KOPT-K1 (cell line): ENCODE results near the gene CENPP.

Experiments used
- H3K27ac ChIP-seq: fragments of 200-600 bp; sonication (generic); 2 replicates; pipeline ENCODE4 v1.5.1; 2016; ENCODE audit warnings: antibody characterized with exemption, mild to moderate bottlenecking, low read depth, low read length; ENCODE audit not compliant: poor library complexity, severe bottlenecking
- H3K36me3 ChIP-seq: fragments of 200-600 bp; sonication (generic); 2 replicates; pipeline ENCODE4 v1.5.1; 2017; ENCODE audit warnings: antibody characterized with exemption, mild to moderate bottlenecking, low read length, moderate library complexity; ENCODE audit not compliant: insufficient read depth
- H3K9me3 ChIP-seq: fragments of 200-600 bp; sonication (generic); 2 replicates; pipeline ENCODE4 v1.5.1; 2017; ENCODE audit warnings: antibody characterized with exemption, low read length, mild to moderate bottlenecking; ENCODE audit not compliant: insufficient read depth, poor library complexity, severe bottlenecking

The CENPP gene

GRCh38 chr9:92440751-92441046 is 114.9 kb downstream of the CENPP start:
- no peaks in the 10 kb centered on the region for H3K36me3 ChIP-seq
- H3K9me3 ChIP-seq: no peaks in the 10 kb centered on the region
- peak overlapping the region; percentile 25 for H3K27ac ChIP-seq

- H3K36me3 ChIP-seq: no peaks in the 10 kb centered on the region
- no peaks in the 10 kb centered on the region for H3K9me3 ChIP-seq
- no peak overlapping the region for H3K27ac ChIP-seq
These were observed 119.1 kb downstream of the CENPP start for GRCh38 chr9:92444841-92445240.

DNA sequence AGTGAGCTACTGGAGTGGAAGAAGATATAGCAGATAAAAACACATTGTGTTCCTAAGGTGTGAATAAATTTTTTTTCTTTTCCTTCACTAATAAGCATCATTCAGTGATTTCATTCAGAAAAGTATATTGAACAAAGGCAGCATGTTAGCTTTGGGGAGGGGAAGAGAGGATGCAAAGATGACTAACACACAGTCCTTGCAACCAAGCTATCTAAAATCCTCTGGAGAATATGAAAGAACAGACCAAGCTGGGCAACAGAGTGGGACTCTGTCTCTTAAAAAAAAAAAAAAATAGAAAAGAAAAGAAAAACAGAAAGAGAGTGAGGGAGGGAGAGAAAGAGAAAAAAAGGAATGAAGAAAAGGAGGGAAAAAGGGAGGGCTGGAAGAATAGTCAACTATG is 120.8 kb downstream of the CENPP start:
- Histone ChIP-seq H3K9me3 (no peaks in the 10 kb centered on the region), H3K36me3 (no peaks in the 10 kb centered on the region)

DNA sequence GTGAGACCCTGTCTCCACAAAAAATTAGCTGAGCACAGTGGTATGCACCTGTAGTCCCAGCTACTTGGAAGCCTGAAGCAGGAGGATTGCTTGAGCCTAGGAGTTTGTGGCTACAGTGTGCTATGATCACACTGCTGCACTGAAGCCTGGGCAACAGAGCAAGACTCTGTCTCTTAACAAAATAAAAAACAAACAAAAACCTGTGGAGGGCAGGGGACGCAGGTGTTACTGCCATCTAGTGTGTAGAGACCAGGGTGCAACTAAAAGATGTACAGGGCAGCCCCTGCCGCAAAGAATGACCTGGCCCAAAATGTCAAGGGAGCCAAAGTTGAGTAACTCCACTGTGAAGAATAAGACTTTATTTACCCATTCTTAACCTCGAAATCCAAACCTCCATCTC is 129.5 kb downstream of the CENPP start:
- H3K9me3 ChIP-seq: no peaks in the 10 kb centered on the region
- no peak overlapping the region for H3K27ac ChIP-seq
- H3K36me3 ChIP-seq: no peaks in the 10 kb centered on the region

More for the DNA sequence above, 120.8 kb downstream of the CENPP start:
- no peak overlapping the region for H3K27ac ChIP-seq

DNA sequence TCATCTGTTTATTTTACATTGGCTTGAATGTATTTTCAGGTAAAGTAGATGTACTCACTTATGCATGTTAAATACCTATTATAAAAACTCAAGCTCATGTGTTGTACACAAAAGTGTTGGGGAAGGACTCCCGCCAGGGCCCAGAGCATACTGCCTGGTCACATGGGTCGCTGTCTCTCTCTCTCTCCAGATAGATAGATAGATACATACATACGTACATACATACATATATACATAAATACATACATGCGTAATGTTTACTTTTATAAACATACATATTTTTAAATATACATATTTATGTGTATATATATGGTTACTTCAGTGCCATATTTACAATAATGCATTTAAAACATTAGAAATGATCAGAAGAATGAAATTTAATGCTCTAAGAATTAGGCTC is 131.8 kb downstream of the CENPP start:
- Histone ChIP-seq H3K36me3 (no peaks in the 10 kb centered on the region), H3K27ac (no peak overlapping the region), H3K9me3 (no peaks in the 10 kb centered on the region)

DNA sequence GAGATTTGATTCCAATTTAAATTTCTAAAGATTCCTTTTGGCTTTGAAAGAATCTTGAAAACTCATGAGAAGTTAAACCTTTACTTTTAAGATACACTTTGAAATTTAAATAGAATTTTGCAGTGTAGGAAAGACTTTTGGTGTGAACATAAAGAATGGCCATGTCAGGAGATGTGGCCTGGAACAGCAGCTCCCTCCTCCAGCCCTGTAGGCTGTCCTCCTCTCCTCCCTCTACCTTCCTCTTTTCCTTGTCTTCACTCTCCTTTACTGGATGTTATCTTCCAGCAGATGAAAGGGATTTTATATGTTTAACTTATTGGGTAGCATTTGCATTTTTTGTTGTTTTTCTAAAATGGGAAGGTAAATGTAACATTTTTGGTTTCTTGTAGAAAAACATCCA is 137.6 kb downstream of the CENPP start:
- Histone ChIP-seq H3K27ac (no peak overlapping the region), H3K9me3 (no peaks in the 10 kb centered on the region), H3K36me3 (no peaks in the 10 kb centered on the region)

DNA sequence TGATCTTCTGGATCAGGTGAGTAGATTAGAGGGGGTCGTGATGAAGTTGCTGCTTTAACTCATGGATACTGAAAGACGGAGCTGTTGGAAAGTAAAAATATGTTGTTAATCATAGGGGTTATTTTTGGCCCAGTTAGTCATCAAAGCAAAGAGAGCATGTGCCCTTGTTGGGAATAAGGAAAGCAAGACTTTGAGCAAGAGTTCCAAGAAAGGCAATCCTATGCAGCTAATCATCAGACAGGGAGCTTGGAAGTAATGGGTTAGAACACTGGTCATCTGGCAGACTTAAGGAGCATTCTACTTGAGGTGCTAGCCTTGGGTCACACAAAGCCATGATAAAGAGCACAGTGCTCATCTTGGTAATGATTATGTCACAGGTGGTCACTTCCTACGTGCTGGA is 138.2 kb downstream of the CENPP start:
- no peaks in the 10 kb centered on the region for H3K36me3 ChIP-seq
- no peaks in the 10 kb centered on the region for H3K9me3 ChIP-seq
- H3K27ac ChIP-seq: no peak overlapping the region

DNA sequence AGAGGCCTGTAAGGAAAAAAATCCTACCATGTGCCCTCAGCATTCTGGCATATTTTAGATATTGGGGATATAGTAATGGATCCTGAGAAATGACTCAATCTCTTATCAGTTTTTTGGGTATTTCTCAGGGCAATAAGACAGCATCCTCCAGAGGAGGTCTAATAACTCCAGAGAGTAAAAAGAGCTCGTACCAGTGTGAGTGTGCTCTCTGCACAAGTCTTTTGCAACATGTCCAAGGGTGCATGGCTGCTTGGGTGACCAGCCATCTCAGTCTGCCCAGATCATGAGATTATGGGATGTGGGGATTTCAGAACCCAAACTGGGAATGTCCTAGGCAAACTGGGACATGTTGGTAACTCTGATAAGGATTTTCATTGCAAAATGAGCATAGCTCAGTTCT is 141.3 kb downstream of the CENPP start:
- Histone ChIP-seq H3K36me3 (no peaks in the 10 kb centered on the region), H3K27ac (no peak overlapping the region), H3K9me3 (no peaks in the 10 kb centered on the region)

DNA sequence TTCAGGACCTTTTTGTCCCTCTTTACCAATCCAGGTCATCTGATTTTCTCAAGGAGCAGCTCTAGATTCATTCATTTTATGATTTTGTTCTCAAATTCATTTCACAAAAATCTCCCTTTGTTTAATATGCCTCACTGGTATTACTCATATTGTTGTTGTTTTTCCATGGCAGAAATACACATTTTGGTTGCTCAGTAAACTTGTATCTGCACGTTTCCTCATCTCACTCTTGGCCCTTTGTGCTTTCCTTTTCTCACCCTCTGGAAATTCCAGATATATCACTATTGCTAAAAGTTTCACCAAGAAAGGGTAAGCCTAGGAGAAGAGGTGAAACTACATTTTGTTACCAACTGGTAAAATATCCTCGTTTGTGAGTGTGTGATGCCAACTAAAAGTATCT is 141.8 kb downstream of the CENPP start:
- Histone ChIP-seq H3K36me3 (no peaks in the 10 kb centered on the region), H3K9me3 (no peaks in the 10 kb centered on the region), H3K27ac (no peak overlapping the region)

DNA sequence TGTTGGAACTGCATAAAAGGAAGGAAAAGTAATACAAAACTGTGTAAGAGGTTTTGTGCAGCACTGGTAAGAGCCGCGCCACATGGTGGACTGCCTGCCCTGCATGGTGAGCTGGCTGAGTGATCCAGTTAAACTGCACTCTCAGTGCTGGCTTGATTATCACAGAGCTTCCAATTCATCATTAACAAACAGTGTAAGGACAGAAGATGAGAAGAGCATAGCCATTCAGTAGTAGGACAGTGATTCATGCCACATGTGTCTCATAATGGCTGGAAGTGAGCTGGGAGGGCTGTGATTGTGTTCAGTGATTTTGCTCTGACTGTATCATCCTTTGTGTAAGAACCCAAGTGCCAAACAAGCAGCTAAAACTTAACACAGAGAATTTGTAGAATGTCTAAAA is 142.5 kb downstream of the CENPP start:
- no peak overlapping the region for H3K27ac ChIP-seq
- H3K36me3 ChIP-seq: no peaks in the 10 kb centered on the region
- H3K9me3 ChIP-seq: no peaks in the 10 kb centered on the region

GRCh38 chr9:92474587-92474986 is 148.8 kb downstream of the CENPP start:
- H3K27ac ChIP-seq: no peak overlapping the region
- no peaks in the 10 kb centered on the region for H3K36me3 ChIP-seq
- H3K9me3 ChIP-seq: no peaks in the 10 kb centered on the region

DNA sequence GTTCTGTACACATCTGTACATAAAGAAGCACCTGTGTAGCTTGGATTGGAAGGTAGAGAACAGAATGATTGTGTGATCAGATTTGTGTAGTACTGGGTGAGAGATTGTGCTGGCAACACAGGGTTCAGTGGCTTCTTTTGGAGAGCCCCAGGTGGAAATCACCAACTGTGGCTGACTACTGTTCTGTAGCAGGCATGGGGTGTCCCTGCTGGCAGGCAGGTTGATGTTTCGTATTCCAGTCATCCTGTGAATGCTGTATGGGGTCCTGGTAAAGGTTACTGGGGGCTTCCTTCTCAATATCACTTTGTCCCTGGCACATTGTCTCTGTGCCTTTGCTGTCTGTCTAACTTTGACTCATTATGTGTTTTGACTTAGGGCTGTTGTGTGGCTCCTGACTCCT is 151.2 kb downstream of the CENPP start:
- H3K36me3 ChIP-seq: no peaks in the 10 kb centered on the region
- no peak overlapping the region for H3K27ac ChIP-seq

GRCh38 chr9:92478783-92479182 is 153.0 kb downstream of the CENPP start:
- no peaks in the 10 kb centered on the region for H3K9me3 ChIP-seq
- H3K36me3 ChIP-seq: no peaks in the 10 kb centered on the region
- H3K27ac ChIP-seq: no peak overlapping the region

More for the DNA sequence above, 151.2 kb downstream of the CENPP start:
- no peaks in the 10 kb centered on the region for H3K9me3 ChIP-seq

DNA sequence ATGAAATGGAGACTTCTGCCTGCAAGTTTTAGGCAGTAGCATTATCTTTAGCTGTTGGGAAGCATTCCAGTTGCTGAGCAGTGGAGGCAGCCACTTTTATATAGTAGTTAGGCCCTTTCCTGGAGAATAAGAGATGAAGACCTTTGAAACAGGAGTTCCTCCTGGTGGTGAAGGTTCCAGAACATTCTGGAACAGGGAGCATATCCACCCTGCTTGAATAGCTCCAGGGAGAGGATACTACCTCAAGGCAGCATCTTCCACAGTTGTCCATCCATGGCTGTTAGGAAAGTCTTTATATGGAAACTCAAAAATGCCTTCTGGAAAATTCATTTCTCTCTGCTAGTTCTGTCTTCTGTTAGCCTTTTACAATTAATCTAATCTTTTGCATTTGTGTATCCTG is 153.6 kb downstream of the CENPP start:
- H3K27ac ChIP-seq: no peak overlapping the region
- H3K36me3 ChIP-seq: no peaks in the 10 kb centered on the region

GRCh38 chr9:92480291-92480771 is 154.6 kb downstream of the CENPP start:
- Histone ChIP-seq H3K36me3 (no peaks in the 10 kb centered on the region), H3K27ac (no peak overlapping the region), H3K9me3 (no peaks in the 10 kb centered on the region)

More for the DNA sequence above, 153.6 kb downstream of the CENPP start:
- no peaks in the 10 kb centered on the region for H3K9me3 ChIP-seq

- H3K36me3 ChIP-seq: no peaks in the 10 kb centered on the region
- H3K9me3 ChIP-seq: no peaks in the 10 kb centered on the region
- no peak overlapping the region for H3K27ac ChIP-seq
These were observed 155.4 kb downstream of the CENPP start for GRCh38 chr9:92480986-92481633.
